Heart left ventricle (tissue), 16 donors: ENCODE data around the gene GNS. TPM values are rescaled to one million over a fixed set of nuclear protein-coding genes. Genes with fewer than 3 reads are reported as not detected.

ENCODE experiments used
- ATAC-seq, 4 donors: fragments of 200-7000 bp; cut with Tn5 transposase; one replicate each; pipeline ENCODE4 v1.9.1; 2020 to 2022; ENCODE audit warnings: moderate library complexity in 4 of 4, mild to moderate bottlenecking in 3 of 4, moderate number of reproducible peaks in 1 of 4
- DNase-seq, 5 donors: peaks; one replicate each; pipeline ENCODE4 v3.0.0-alpha.2; 2020
- H3K27ac ChIP-seq, 12 donors: fragments of 200-600 bp; sonication (generic) in 4 of 12; one replicate each; pipeline versions ENCODE4 v1.5.0 to v1.8.0; 2016 to 2022; ENCODE audit warnings: mild to moderate bottlenecking in 2 of 12
- H3K27me3 ChIP-seq, 9 donors: fragments of 200-600 bp; sonication (generic) in 2 of 9; one replicate each; pipeline versions ENCODE4 v1.5.1 to v1.8.0; 2016 to 2022; ENCODE audit warnings: mild to moderate bottlenecking in 3 of 9
- H3K36me3 ChIP-seq, 9 donors: fragments of 200-600 bp; sonication (generic) in 2 of 9; one replicate each; pipeline versions ENCODE4 v1.5.0 to v1.8.0; 2018 to 2022; ENCODE audit warnings: mild to moderate bottlenecking in 2 of 9
- H3K4me1 ChIP-seq, 12 donors: fragments of 200-600 bp; sonication (generic) in 4 of 12; one replicate each; pipeline versions ENCODE4 v1.5.0 to v1.8.0; 2016 to 2022; ENCODE audit warnings: mild to moderate bottlenecking in 3 of 12
- H3K4me3 ChIP-seq, 12 donors: fragments of 200-600 bp; sonication (generic) in 4 of 12; one replicate each; pipeline versions ENCODE4 v1.5.0 to v1.8.0; 2017 to 2022; ENCODE audit warnings: mild to moderate bottlenecking in 9 of 12, moderate library complexity in 4 of 12
- H3K9me3 ChIP-seq, 12 donors: fragments of 200-600 bp; sonication (generic) in 4 of 12; one replicate each; pipeline versions ENCODE4 v1.5.0 to v1.8.0; 2016 to 2022; ENCODE audit warnings: mild to moderate bottlenecking in 1 of 12
- POLR2A ChIP-seq, 2 donors: fragments of 450-650 bp; IDR thresholded peaks; one replicate each; pipeline ENCODE4 v1.6.1; 2017; ENCODE audit warnings: antibody characterized with exemption in 2 of 2, mild to moderate bottlenecking in 2 of 2, moderate library complexity in 2 of 2
- WGBS, 4 donors: extraction: QIAGEN DNeasy Blood & Tissue Kit in 2 of 4; methylation state at CpG; one replicate each; pipeline versions ENCODE4 v1.1.5 to v1.1.7; 2013 to 2018; 5-methylcytosine and 5-hydroxymethylcytosine counted together
- intact Hi-C, 10 donors: fragments of 100-400 bp; cut with DNase I; formaldehyde crosslinking; loops; one replicate each; pipeline versions ENCODE4 v1.11.1 to v1.14.2; 2022
- polyA plus RNA-seq, 2 donors: library from polyadenylated mRNA; stranded (reverse); fragments of 200-250 nt; gene quantifications; one replicate each; pipeline ENCODE4 v1.2.3, GENCODE V29; 2013
- total RNA-seq, 9 donors: library from RNA; depleted of rRNA in 2 of 9; stranded (reverse); fragments of >200 nt in 2 of 9; fragmentation: NEBNext Ultra II Directional in 3 of 9; extraction: Animal tissue kit (Norgen Biotek cat#: 25700) in 3 of 9; gene quantifications; one replicate each; pipeline versions ENCODE4 v1.1.0 to v1.2.4, GENCODE V29; 2016 to 2023
- TF ChIP-seq, protein P1 (sequence below), 12 donors: fragments of 200-600 bp; sonication (generic) in 4 of 12; IDR thresholded peaks; one replicate each; pipeline versions ENCODE4 v1.5.0 to v1.8.0; 2018 to 2022; ENCODE audit warnings: antibody characterized with exemption in 12 of 12, mild to moderate bottlenecking in 5 of 12
- donor health status: ischemic (EF 13 %, LVEDD 7.1; RV severe dilation, severe dysfunction).
- donor health status: healthy with polysubstance abuse.
- donor health status: DM: no; HTN: yes; CAD: no.
- donor health status: DM: no; HTN: no; CAD: no.
- donor health status: ischemic (EF 25% LVEDD 6.9; RV normal size, moderate dysfunction).
- donor health status: ischemic (EF 25% LVEDD 5.7; RV mildly dilated, moderate dysfunction).
- donor health status: healthy.
- donor health status: DM: yes; HTN: yes; CAD: no.
- donor health status: ischemic (EF 35%, LVEDD 5.7; RV mildly dilated, moderate dysfunction).
- donor health status: nonischemic (EF 11% LVEDD 7.7; RV severe dilation, severe dysfunction).
- donor health status: DM: yes; HTN: yes; CAD: no.
- donor health status: PGD.
- donor health status: ischemic (EF 29% LVEDD 5.4; RV normal size, mild dysfunction).
- donor health status: nonischemic (EF 23%, LVEDD 6.1; RV moderate dilation, normal function).

GNS gene
- total and polyA plus RNA-seq, 11 donors, result 22.0 to 246 (median 115) TPM

DNA sequence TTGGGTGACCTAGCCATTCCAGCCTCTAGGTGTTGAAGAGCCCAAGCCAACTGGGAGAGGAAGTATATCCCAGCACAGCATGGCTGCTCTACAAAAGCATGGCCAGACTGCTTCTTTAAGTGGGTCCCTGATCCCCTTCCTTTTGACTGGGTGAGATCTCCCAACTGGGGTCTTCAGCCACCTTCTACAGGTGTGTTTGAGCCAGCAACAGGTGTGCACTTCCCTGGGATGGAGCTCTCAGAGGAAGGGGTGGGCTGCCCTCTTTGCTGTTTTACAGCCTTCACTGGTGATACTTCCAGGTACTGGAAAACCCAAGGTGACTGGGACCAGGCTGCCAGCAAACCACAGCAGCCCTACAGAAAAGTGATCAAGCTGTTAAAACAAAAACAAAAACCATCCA lies 14.2 kb upstream of the GNS start:
- no peak for TF ChIP-seq POLR2A (IDR thresholded peaks at IDR 0.05)
- TF ChIP-seq, protein P1, sequence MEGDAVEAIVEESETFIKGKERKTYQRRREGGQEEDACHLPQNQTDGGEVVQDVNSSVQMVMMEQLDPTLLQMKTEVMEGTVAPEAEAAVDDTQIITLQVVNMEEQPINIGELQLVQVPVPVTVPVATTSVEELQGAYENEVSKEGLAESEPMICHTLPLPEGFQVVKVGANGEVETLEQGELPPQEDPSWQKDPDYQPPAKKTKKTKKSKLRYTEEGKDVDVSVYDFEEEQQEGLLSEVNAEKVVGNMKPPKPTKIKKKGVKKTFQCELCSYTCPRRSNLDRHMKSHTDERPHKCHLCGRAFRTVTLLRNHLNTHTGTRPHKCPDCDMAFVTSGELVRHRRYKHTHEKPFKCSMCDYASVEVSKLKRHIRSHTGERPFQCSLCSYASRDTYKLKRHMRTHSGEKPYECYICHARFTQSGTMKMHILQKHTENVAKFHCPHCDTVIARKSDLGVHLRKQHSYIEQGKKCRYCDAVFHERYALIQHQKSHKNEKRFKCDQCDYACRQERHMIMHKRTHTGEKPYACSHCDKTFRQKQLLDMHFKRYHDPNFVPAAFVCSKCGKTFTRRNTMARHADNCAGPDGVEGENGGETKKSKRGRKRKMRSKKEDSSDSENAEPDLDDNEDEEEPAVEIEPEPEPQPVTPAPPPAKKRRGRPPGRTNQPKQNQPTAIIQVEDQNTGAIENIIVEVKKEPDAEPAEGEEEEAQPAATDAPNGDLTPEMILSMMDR (IDR thresholded peaks at IDR 0.05), result no peak
- ATAC-seq (no peak), DNase-seq (no peak)
- Histone ChIP-seq H3K4me3 (no peak overlapping the region), H3K36me3 (no peaks in the 10 kb centered on the region), H3K27me3 (no peaks in the 10 kb centered on the region), H3K4me1 (no peaks in the 10 kb centered on the region), H3K27ac (no peak overlapping the region), H3K9me3 (peaks cover 0 to 28% (median 19%) of the 10 kb centered on the region in 12 donors)
- intact Hi-C loops, result no loop called here

DNA sequence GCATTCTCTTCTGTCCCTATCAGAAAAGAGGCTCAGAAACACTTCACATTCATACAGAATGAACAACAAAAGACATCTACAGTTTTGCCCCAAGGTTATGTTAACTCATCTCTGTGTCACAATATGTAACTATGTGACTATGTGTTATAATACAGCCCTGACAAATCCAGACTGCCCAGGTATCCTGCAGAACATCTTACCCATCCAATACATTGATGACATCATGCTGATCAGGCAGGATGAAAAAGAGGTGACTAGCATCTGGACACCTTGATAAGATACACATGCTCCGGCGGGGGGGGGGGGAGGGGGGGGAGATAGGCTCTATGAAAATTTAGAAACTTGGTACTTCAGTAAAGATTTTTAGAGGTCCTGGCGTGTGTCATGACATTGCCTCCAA lies 8.3 kb upstream of the GNS start:
- DNase-seq, result no peak

DNA sequence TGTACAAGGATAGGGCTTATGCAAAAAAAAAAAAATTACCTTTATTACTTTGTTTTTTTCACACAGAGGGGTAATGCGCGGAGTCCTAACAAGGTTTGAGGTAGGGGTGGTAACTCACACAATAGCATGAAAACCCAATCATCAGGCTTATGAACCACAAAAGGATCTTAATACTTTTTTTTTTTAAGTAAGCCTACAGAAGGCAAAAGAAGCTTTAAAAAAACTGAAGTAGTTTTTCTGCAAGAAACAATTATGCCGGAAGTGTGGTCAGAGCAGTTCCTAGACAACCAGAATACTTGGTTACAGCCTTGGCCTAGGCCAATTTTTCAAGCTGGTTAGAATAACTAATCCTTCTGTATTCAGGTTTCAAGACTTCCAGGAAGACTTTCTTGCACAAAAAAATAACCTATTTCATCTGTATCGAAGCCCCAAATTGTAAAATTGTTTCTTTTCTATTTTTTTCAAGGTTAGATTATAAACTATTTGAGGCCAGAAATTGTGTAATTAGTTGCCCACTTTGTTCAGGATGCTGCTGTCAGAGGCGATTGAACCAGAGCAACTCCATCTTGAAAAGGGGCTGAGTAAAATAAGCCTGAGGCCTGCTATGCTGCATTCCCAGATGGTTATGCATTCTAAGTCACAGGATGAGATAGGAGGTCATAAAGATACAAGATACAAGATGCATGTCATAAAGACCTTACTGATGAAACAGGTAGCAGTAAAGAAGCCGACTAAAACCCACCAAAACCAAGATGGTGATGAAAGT lies 1.8 kb upstream of the GNS start:
- H3K9me3 ChIP-seq, result no peaks in the 10 kb centered on the region
- peaks cover 0 to 5% (median 0%) of the 10 kb centered on the region in 9 donors for H3K36me3 ChIP-seq
- DNase-seq, result no peak
- ATAC-seq, result no peak
- intact Hi-C loops, result no loop called here
- peak overlapping the region in 1 of 12 donors; percentile 95 for H3K27ac ChIP-seq
- H3K27me3 ChIP-seq, result no peaks in the 10 kb centered on the region
- peaks cover 0 to 44% (median 20%) of the 10 kb centered on the region in 12 donors for H3K4me1 ChIP-seq
- 93 to 97% (median 95%) methylated on average over 6 of the region's 6 CpGs for WGBS, 4 donors
- TF ChIP-seq, protein P1 (IDR thresholded peaks at IDR 0.05), result no peak
- no peak for TF ChIP-seq POLR2A (IDR thresholded peaks at IDR 0.05)
- H3K4me3 ChIP-seq, result no peak overlapping the region

More for the DNA sequence above, 8.3 kb upstream of the GNS start:
- Histone ChIP-seq H3K27ac (no peak overlapping the region), H3K27me3 (no peaks in the 10 kb centered on the region), H3K9me3 (no peaks in the 10 kb centered on the region), H3K4me1 (no peaks in the 10 kb centered on the region), H3K4me3 (no peak overlapping the region), H3K36me3 (no peaks in the 10 kb centered on the region)
- TF ChIP-seq POLR2A (IDR thresholded peaks at IDR 0.05), result no peak
- TF ChIP-seq, protein P1 (IDR thresholded peaks at IDR 0.05), result no peak
- intact Hi-C loops, result no loop called here
- no peak for ATAC-seq
- WGBS, 4 donors, result 58 to 79% (median 68%) methylated on average over 3 of the region's 3 CpGs

DNA sequence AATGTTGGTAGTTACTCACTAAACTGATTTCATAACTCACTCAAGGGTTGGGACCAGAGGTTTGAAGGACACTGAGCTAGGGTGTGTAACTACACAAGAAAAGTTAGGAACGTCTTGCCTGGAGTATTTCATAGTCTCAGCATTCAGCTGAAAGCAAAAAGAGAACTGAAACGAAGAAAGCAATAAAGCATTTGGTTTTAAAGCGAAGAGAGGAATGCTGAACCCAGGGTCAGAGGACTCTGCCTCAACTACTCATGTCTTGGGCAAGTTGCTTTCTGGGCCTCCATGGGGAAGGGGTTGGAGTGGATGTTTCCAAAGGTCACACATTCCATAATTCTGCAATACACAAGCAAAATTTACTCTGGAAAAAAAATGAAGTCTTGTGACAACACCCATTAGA lies 1.4 kb downstream of the GNS start:
- intact Hi-C loops, result no loop called here
- Histone ChIP-seq H3K4me3 (peak overlapping the region in 4 of 12 donors; percentile 68 to 97 (median 85)), H3K27ac (peak overlapping the region in 1 of 12 donors; percentile 95)

More for the DNA sequence above, 1.4 kb downstream of the GNS start:
- WGBS, 4 donors, result 65 to 71% (median 69%) methylated on average over 3 of the region's 3 CpGs
- DNase-seq (no peak), ATAC-seq (no peak)
- H3K9me3 ChIP-seq, result no peaks in the 10 kb centered on the region
- H3K4me1 ChIP-seq, result peaks cover 4 to 73% (median 25%) of the 10 kb centered on the region in 12 donors
- H3K36me3 ChIP-seq, result peaks cover 0 to 13% (median 0%) of the 10 kb centered on the region in 9 donors
- TF ChIP-seq POLR2A (IDR thresholded peaks at IDR 0.05), result no peak
- TF ChIP-seq, protein P1 (IDR thresholded peaks at IDR 0.05), result no peak
- H3K27me3 ChIP-seq, result no peaks in the 10 kb centered on the region
